ENCODE measurements around the gene DPP10.

DNA sequence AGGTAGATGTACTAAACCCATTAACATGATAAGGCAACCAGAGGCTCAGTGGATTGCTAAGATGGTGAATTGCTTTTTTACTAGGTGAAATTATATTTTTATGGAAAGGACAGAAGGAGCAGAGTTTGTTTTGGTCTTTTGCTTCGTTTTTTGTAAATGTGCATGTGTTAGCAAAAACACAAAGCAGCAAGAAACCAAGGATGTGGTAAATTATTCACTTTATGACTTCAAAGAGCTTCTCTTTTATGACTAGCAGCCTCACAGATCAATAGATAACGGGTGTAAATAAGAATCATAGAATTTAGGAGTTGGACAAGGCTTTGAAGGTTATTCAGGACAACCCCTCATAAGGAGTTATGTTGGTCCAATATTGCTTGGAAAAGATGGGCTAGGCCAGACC is 615.0 kb downstream of the DPP10 start:
- TF ChIP-seq ZNF274 (IDR thresholded peaks at IDR 0.05; ENCODE audit: low read depth, low read length) = no peak
- TF ChIP-seq YY1 (IDR thresholded peaks at IDR 0.05; ENCODE audit: insufficient read depth, insufficient read length) = no peak
- no peak for TF ChIP-seq SUZ12 (IDR thresholded peaks at IDR 0.05; ENCODE audit: extremely low read depth, insufficient read depth, insufficient read length)

All from NT2/D1 (cell line).